ENCODE measurements around the gene ISG15.
A peak's percentile ranks its signal among the peaks of the same experiment; 100 is the strongest.

The ISG15 gene

GRCh38 chr1:1013105-1013921 lies at the start of gene ISG15:
Gene ISG15, plus strand, starts transcription at chr1:1013497. Its CDS starts 77 bp downstream, at chr1:1013574.
- DNase-seq = peak; percentile 91

GRCh38 chr1:963746-964525 lies 49.4 kb upstream of the ISG15 start:
- no peak for DNase-seq

GRCh38 chr1:964691-965525 lies 48.4 kb upstream of the ISG15 start:
- no peak for DNase-seq

- no peak for DNase-seq
Measured at GRCh38 chr1:965526-966134, 47.7 kb upstream of the ISG15 start.

GRCh38 chr1:966135-966703 lies 47.1 kb upstream of the ISG15 start, which contains the start of gene PLEKHN1:
Gene PLEKHN1, plus strand, starts transcription at chr1:966482. Its CDS starts 50 bp downstream, at chr1:966532.
- no peak for DNase-seq

- DNase-seq = no peak
Measured at GRCh38 chr1:966704-967300, 46.5 kb upstream of the ISG15 start.

- DNase-seq = no peak
Measured at GRCh38 chr1:967466-968343, 45.6 kb upstream of the ISG15 start.

GRCh38 chr1:969260-969855 lies 43.9 kb upstream of the ISG15 start:
- no peak for DNase-seq

GRCh38 chr1:970242-970972 lies 42.9 kb upstream of the ISG15 start:
- no peak for DNase-seq

- DNase-seq = no peak
Measured at GRCh38 chr1:970973-971730, 42.1 kb upstream of the ISG15 start.

- DNase-seq = no peak
Measured at GRCh38 chr1:971751-972506, 41.4 kb upstream of the ISG15 start.

GRCh38 chr1:972726-973458 lies 40.4 kb upstream of the ISG15 start:
- no peak for DNase-seq

GRCh38 chr1:973459-974292 lies 39.6 kb upstream of the ISG15 start:
- no peak for DNase-seq

GRCh38 chr1:974293-974640 lies 39.0 kb upstream of the ISG15 start:
- no peak for DNase-seq

- no peak for DNase-seq
Measured at GRCh38 chr1:974687-975328, 38.5 kb upstream of the ISG15 start.

GRCh38 chr1:975365-975764 lies 37.9 kb upstream of the ISG15 start:
- DNase-seq = no peak

All from right forelimb (tissue), 1 donor.